Loucy (cell line): ENCODE data around the gene APOO.

Source experiments
- CTCF ChIP-seq: fragments of 200-600 bp; sonication (generic); conservative IDR thresholded peaks from 2 replicates; pipeline ENCODE4 v1.5.1; 2014; ENCODE audit warnings: mild to moderate bottlenecking, antibody characterized with exemption, low read length
- EZH2phosphoT487 ChIP-seq: fragments of 200-600 bp; IDR thresholded peaks from 2 replicates; pipeline ENCODE4 v1.6.1; 2018; ENCODE audit warnings: antibody characterized with exemption, mild to moderate bottlenecking, moderate library complexity, borderline replicate concordance

GRCh38 chrX:23926015-23926414 lies 18.3 kb upstream of the APOO start:
- TF ChIP-seq EZH2phosphoT487, result no peak
- TF ChIP-seq CTCF, result no peak
